Hematopoietic multipotent progenitor cell treated with erythropoietin and hydrocortisone succinate and interleukin-3 and kit ligand, for 17 days (in vitro differentiated cells): ENCODE results near the gene TCF12.

Source experiments
- DNase-seq: peaks from one replicate; pipeline ENCODE4 v3.0.0-alpha.2; 2015; ENCODE audit warnings: low spot score

TCF12 gene

DNA sequence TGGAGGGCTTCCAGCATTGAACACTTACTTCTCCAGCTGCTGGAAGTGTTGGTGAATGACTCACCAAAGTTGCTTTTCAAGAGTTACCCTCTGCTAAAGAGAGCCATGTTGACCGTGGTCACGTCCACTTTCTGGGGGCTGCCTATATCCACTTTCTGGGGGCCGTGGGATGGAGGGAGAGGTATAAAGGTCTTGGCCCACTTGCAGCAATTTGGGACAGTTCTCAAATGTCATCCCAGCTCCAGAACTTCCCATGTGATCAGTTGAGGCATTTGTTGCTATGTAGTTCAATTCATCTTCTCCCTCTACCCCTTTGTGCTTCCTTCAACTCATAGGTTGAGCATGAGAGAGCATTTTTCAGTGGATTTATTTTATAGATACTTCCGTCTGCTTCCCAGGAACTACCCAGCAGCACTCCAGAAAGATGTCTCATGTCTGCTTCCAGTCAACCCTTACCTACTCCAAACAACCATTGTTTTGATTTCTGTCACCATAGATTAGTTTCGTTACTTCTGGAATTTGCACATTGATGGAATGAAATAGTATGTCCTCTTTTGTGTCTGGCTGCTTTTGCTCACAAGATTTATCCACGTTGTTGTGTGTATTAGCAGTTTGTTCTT, 130.6 kb downstream of the TCF12 start:
- no peak for DNase-seq

DNA sequence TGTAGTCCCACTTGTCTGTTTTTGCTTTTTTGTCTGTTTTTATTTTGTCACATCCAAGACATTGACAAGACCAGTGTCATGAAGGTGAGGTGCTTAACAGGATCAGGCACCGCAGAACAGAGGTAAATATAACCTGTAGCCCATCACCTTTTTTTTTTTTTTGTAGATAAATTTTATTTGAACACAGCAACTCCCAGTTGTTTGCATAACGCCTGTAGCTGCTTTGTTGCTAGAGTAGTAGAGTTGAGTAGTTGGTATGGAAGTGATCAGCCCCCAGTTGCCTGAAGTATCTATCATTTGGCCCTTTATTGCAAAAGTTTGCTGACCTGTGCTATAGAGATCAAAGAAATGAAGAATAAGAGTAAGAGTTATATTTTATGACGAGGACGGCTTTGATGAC, 135.0 kb downstream of the TCF12 start:
- DNase-seq = no peak

DNA sequence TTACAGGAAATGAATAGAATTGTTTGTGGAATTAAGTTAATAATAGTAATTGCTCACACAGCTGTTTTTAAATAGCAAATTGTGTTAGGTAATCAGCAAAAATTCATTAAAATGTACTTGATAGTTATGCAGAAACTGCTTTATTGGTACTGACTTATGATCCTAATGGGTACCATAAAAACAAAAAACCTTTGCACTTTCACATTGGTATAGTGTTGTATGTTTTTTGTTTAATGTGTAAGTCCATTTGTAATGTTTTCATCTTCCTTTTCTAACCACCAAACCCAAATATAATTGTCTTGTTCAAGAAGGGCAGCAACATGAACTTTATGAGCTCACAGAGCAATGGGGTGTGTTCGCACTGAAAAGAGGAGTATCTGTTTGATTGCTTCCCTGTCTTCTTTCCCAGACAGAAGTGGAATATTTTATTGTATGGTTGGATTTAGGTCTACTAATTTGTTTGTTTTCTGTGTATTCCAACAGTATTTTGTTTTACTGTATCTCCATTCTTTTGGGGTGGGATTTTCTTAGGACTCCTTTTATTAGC, 135.8 kb downstream of the TCF12 start:
- DNase-seq = no peak

DNA sequence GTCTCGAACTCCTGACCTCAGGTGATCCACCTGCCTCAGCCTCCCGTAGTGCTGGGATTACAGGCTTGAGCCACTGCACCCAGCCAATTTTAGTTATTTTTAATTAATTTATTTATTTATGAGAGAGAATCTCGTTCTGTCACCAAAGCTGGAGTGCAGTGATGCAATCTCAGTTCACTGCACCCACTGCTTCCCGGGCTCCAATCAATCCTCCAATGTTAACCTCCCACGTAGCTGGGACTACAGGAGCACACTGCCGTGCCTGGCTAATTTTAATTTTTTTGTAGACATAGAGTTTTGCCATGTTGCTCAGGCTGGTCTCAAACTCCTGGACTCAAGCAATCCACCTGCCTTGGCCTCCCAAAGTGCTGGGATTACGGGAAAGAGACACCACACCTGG, 137.9 kb downstream of the TCF12 start:
- DNase-seq = no peak

DNA sequence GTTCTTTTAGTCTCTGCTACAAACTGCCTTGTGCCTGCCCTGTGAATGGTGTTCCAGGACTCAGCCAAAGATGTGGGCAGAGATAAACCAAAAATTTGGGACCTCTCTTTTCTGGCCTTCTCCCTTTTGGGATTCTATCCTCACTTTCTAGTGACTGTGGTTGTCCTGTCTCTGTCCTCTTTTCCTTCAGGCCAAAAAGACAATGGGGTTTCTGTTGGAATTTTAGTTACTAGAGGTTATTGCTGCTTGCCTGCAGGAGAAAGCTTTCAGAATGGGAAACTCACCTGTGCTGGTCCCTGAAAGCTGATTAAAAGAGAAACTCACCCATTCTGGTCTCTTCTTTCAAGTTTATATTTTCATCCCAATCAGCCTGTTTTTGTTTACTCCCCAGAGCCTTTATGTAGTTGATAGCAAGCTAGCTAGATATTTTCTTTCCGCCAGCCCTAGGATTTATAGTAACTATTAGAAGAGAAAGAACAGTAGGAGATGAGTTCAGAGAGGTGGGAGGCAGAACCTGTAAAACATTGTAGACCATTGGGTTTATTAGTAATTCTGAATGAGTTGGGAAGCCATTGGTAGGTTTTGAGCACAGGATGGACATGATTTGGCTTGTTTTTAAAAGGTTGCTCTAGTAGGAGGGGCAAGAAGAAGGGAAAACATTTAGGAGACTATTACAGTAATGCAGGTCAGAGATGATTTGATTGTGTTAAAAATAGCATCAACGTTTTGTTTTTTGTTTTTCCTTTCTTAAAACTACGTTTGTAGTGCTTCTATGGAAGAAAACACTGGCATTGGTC, 138.9 kb downstream of the TCF12 start:
- DNase-seq = no peak

DNA sequence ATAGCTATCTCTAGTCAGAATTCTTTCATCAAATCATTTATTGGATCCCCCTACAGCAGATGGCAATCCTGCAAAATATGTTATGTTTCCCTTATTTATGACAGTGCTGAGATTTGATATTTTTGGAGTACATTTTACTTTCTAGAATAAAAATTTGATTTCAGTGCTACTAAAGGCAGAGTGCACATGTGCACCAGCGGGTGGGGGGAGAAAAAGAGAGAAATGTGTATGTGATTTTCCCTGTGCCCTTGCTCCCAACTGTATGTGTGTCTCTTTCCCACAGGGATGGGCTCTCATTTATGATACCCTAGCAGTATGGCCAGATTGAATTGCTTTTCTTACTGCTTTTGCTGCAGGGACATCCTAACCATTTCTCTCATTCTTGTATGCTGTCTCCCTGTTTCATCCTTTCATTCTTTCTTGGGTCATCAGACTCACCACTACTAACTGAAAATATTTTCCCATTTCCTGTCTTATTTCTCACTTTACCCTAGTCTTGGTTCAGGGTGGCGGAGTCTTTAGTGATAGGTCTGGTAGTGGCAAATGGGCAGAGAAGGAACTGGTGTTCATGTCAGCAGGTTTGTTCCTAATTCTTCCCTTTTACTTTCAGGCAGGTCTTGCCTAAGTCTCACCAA, 140.7 kb downstream of the TCF12 start:
- DNase-seq = no peak

DNA sequence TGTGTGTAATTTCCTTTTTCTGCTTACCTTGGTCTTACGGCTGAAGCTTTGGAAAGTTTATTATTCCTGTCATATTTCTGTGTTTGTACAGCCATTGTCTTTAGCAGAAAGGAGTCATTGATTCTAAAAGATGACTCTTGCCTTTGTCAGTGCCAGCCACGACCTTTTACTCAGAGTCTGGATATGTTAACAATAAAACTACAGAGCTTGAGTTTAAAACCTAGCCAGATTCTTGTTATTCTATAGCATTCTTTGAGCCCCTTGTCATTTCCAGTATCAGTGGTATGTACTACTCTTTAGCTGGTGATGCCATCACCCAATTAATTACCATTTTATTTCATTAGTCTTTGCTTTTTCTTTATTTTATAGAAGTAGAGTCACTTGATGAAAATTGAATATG, 142.4 kb downstream of the TCF12 start:
- no peak for DNase-seq

DNA sequence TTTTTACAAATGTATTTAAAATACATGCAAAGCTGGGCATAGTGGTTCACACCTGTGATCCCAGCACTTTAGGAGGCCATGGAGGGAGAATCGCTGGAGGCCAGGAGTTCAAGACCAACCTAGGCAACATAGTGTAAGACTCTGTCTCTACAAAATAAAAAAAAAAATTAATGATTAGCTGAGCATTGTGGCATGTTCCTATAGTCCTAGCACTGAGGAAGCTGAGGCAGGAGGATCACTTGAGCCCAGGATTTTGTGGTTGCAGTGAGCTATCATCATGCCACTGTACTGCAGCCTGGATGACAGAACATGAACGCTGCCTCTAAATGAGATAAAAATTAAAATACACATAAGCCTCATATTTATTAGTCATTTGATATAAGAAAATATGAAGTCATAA, 142.8 kb downstream of the TCF12 start:
- DNase-seq = no peak

DNA sequence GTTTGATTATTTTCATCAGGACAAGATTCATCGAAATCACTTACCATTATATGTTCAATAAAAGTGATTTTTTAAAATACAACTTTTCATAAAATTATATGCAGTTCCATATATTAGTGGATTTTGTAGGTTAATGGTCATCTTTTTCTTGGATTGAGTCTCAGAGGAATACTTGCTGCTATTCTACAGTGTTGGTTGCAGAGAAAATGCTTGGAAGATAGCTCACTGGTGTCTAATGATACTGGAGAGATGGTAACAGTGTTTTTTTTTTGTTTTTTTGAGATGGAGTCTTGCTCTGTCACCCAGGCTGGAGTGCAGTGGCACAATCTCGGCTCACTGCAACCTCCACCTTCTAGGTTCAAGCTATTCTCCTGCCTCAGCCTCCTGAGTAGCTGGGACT, 143.3 kb downstream of the TCF12 start:
- no peak for DNase-seq

DNA sequence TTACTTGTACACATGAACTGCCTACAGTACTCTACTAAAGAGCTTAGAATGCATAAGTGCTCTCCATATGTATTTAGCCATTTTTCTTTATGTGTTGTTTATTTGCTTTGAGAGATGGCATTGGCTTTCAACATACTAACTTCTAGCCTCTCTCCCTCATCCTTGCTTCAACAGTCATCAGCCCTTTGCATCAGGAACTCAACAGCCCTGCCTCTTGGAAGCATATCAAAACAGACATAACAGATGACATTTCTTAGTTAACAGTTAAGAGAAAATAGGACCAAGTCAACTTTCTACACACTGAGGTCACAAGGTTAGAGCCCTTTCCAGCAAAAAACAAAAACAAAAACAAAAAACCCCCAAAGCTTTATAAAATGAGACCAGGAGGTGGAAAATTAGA, 145.6 kb downstream of the TCF12 start:
- DNase-seq = no peak

DNA sequence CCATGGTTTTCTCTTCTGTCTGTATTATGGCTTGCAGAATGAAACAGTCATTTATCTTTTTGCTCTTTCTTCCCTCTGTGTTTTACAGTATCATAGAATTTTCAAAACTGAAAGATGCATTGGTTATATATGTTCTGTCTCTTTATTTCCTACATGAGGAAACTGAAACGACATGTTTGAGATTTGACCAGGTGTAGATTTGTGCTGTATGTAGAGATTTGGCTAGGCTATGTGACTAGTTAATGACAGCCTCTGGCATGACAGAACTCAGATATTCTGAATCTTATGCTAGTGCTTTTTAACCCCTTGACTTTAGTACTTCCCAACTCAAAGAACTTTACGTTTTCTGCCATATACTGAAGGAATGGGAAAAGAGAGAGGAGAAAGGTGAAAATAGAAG, 151.0 kb downstream of the TCF12 start:
- DNase-seq = no peak

DNA sequence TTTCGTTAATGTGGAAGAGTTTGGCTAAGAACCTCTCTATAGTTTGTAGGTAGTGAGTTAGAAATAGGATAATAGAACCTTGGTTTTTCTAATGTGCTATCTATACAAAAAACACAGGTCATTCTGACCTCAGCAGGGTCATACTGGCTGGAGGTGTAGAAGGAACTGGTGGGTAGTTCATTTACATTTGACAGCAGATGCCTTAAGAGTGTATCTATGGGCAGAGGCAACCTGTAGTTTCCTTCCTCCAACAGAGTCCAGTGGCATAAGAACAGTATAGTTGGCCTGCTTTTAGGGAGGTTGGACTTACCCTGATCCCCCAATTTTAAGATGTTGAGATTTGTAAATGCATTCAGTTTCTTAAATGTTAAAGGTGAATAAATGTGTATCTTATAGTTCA, 152.2 kb downstream of the TCF12 start:
- DNase-seq = no peak

DNA sequence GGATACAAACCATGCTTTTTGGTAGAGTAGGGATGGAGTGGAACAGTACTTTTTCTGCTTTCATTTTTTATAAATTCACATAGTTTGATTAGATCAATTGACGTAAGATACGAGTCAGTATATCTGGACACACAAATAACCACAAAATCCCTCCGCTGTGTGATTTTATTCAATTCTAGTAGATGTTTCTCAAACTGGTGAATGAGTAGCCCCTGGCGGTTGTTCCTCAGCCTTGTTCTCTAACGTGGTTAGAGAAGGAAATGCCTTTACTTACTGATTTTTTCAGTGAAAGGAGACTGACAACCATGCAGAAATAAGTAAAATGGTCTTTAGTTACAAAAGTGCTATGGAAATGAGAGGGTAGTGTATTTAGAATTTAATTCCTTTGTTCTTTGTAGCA, 161.0 kb downstream of the TCF12 start:
- no peak for DNase-seq

DNA sequence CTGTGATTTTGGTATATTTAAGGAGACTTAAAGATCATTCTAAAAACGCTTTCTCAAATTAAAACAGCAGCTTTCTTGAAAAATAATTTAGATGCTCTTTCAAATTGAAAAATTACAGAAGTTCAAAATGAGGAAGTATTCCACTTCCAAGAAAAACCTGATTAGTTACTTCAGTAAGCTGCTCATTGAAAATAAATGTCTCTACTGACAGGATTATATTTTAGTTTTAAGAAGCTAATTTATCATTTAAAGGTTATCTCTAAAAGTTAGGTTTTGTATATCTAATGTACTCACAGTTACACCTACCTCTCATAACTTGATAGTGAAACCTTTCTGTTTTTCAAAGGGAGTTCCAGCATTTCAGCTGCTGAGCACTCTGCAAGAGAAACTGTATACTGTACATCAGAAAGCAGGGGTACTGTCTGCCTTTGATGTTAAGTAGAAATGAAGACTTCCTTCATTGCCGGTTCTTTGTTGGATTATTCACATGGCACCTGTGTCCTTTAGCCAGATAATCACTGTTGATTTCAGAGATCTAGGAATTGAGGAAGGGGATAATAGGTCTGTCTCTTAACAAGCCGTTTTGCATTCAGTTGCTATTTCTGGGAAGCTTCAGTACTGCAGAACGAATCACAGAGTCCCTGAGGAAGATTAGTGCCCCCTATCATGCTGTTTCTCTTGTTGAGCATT, 161.6 kb downstream of the TCF12 start:
- no peak for DNase-seq

DNA sequence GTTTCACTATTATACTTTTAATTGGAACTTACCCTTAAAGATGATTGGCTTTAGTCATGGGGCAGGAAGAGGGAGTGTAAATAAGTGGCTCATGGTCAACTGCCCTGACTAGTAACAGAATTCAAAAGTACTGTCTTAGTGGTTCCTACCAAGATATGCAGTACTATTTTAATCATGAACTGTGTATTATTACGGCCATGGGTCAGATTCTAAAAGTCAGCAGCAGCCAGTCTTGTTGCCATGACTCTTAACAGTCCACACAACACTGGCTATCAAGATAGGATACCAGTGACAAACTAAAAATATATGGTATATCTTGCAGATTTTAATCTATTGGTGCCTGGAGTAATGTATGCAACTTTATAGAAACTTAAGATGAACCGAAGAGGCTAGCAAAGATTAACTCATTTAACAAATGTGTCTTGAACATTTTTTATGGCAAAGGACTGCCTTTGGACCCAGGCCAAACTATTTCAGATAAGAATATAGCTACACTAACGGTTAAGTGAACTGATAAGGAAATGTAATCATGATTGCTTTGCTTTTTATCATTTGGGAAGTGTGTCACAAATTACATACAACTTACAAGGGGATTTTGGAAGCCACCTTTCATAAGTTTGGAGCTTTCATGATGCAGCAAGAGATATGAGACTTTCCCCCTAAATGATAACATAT, 163.7 kb downstream of the TCF12 start:
- DNase-seq = no peak

DNA sequence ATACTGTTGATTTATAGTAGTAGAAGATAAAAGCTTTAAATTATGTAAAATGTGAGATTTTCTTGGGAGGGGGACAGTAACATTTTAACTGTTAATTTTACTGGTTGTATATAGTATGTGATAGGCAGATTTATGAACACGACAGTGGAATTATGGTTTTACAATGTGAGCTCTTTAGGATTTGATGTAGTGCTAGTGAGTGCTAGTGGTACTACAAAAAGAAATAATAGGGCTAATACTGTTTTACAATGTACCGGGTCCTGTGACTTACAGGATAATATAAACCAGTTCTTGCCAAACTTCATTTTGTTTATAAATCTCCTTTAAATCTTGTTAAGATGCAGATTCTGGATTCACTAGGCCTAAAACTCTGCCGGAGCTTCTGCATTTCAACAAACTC, 165.7 kb downstream of the TCF12 start:
- no peak for DNase-seq

DNA sequence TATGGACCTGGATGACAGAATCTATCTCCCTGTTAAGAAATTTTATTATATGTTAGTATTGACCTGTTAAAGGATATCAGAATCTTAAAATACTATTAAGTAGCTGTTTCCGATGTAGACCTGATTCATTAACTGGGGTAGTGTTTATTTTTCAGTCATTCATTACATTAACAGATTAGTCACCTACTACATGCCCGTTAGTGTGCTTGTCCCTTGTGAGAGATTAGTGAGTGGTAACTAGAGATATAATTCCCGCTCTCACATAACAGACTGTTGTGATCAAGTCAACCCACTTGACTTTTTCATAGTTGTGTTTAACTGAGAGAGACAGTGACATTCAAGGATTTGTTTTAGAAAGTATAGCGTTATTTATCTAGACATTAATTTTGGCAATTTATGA, 166.8 kb downstream of the TCF12 start:
- DNase-seq = no peak

DNA sequence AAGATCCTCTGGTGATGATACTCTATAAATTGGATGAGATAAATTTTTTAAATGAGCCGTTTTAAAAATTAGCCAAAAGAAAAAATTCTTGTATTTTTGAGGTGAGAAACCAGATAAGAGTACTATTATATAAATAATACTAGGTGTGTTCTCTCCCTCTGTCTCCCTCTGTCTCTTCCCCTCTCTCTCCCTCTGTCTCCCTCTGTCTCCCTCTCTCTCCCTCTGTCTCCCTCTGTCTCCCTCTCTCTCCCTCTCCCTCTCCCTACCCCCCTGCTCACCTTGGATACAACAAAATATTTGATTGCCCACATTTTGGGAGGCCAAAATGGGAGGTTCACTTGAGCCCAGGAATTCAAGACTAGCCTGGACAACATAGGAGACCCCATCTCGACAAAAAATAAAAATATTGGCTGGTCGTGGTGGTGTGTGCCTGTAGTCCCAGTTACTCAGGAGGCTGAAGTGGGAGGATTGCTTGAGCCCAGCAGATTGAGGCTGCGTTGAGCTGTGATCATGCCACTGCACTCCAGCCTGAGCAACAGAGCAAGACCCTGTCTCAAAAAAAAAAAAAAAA, 168.5 kb downstream of the TCF12 start:
- DNase-seq = no peak

DNA sequence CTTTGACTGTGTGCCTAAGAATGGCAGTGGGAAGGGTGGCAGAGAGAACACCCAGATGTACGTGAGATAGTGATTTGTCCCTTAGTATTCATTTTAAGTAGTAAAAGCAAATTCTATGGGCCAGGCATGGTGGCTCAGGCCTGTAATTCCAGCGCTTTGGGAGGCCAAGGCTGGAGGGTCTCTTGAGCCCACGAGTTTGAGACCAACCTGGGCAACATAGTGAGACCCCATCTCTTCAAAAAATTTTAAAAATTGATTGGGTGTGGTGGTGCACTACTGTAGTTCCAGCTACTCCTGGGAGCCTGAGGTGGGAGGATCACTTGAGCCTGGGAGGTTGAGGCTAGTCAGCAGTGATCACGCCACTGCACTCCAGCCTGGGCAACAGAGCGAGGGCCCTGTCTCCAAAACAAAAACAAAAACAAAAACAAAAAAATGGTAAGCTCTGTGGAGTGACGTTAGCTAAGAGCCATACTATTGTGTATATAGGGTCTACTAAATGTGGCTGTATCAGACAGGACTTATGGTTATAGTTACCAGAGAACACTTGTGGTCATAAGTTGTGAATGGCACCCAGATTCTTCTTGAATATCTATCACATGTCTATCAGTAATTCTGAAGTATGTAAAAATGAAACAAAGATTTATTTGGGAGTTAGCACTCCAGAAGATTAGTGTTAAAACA, 171.5 kb downstream of the TCF12 start:
- no peak for DNase-seq

DNA sequence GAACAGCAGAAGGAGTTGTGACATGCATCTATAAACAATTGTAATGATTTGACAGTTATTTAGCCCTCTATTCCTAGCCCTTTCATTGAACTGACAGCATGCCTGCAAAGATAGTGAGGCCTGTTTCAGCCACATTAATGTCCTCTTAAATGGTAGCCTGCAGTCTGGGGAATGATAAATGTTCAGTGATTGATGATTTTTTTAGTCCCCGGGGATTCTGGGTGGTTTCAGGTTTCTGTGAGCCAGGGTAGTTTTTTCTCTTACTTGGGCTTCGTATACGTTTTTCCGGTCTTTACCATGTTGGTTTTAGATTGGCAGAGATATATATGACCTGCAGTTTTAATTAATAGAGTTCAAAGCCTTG, 172.0 kb downstream of the TCF12 start:
- DNase-seq = no peak

DNA sequence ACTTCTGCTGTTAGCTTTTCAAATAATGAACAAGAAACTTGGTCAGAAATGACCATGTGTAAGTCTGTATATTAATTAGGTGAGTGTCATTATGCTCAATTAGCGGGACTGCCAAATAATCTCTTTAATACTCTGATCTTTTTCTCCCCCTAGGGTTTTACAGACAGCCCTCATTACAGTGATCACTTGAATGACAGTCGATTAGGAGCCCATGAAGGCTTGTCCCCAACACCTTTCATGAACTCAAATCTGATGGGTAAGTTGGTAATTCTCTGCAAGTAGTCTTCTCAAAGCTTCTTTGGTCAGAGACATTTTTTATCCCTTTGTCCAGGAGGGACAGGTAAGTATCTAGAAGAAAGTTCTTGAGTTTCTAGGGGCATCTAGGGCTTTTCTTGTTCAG, 173.2 kb downstream of the TCF12 start:
- no peak for DNase-seq
